ENCODE results near the gene SLC22A3.
"Not testable (repeated sequence)": the region's sequence is repeated elsewhere in the genome, so short reads cannot be mapped to it uniquely, and the experiment has no call there.

The SLC22A3 gene

DNA sequence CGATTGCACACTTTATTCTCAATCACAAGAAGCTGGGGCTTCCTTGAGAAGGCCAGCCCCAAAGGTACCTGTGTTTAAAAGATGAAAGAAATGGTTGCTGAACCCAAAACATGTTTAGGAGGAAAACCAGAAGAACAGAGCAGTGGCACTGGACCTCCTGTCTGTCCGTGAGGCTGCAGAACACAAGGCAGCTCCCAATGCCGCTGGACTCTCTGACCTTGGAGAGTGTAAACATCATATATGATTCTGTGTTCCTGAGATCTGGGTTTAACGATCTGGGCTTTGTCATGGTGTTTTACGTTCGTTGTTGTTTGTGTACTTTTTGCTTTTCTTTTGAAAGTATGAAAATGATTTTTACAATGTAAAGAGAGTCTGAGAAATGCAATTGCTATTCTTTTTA, 106.1 kb downstream of the SLC22A3 start:
- DNase-seq = no peak

DNA sequence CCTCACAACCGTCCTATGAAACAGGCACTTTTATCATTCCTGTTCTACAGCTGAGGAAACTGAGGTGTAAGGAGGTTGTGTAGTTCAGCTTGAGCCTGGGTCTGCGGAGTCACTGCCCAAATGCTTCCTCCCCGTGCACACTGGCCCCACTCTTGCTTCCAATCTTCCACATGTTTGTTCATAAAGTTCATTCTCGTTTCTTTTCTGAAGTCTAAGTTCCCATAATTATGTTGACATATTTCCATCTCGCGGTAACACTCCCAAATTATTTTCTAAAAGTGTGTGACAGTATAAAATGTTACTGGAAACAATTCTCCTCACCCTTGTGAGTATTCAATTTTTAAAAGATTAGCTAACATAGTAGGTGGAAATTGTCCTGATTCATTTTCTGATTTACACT, 106.9 kb downstream of the SLC22A3 start:
- DNase-seq = no peak

DNA sequence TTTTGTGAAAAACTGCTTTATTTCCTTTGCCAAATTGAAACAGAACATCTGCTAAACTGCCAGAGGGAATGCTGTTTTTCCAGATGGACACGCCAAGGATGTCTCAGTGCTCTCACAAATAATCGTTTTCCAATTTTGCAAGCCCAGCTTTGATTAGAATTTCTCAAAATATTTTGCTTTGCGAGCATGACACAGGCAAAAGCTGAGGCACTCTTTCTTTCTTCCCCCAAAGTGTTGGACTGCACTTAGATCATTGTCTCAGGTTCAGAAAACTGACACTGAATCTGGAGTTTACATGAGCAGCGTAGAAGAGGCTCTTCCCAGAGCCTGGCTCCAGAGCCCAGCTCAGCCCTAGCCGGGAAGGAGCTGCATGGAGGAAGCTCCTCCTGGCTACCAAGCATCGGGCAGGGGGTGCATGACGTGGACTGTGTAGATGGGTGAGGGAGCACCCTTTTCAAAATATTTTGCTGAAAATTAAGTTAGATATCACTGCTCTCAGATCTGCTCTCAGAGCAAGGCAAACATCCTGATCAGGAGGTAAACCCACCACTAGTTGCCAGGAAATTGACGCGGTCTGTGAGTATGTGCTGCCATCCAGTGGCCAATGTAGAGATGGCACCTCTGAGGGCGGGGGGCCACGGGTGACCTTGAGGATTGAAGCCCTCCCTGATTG, 107.5 kb downstream of the SLC22A3 start:
- peak; percentile 70 for DNase-seq

DNA sequence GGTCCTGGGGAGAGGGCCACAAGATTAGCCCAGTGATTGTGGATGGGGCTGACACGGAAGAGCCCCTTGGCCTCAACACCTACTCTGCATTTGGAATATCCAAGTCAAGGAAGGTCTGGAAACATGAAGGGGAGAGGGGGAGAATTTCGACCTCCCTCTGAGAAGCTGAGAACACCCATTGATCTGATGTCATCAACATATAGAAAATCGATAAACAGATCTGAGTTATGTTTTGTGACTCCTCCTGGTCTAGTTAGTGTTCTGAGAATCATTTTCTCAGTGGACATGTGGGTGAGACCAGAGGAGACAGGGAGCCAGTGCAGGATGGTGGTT, 108.0 kb downstream of the SLC22A3 start:
- no peak for DNase-seq

DNA sequence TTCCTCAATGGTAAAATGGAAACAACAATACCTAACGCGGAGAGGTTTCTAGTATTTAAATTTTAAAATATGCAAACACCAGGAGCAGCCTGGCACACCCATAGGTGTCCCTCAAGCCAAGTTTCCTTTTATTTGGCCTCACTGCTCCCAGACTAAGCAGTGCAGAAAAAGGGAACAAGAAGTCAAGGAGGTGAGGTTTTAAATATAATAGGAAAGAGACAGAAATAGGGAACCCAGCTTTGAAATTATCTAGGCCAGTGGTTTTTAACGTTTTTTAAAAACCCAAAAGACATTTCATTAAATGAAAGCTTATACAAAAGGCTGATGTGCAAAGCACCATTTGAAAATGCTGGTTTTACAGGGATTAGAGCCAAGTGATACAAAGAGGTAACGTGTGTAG, 109.6 kb downstream of the SLC22A3 start:
- no peak for DNase-seq

DNA sequence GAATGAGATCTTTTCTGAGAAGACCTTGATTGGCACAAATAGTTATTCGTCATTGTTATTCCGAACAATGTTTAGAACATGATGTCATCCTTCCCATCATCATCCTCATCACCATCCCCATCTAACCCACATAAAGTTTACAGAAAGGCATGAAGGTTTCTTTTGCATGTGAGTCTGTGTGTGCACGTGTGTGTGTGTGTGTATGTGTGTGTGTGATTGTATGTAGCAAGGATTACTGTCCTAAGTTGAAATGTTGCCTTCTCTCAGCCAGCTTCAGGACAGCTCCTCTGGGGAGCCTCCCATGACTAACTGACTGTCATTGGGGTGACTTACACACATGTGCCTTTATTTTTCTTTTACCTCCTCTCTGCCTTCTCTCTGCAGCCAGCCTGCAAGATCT, 113.5 kb downstream of the SLC22A3 start:
- DNase-seq = peak; percentile 18

DNA sequence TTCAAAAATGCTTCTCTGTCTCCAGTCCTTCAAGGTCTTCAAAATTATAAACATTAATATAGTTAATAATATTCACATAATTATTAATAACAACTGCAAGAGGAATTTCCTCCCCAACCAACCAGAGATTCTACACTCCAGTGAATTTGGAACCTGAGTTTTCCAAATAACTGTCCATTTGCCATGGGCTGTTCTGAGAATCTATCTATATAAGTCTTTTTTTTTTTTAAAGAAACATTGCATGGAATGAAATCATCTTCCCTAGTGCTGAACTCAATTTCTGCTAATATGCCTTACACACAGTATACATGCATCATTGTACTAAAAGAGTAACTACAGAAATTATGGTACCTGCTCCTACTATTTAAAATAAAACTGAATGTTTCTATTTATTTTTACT, 113.9 kb downstream of the SLC22A3 start:
- DNase-seq = no peak

DNA sequence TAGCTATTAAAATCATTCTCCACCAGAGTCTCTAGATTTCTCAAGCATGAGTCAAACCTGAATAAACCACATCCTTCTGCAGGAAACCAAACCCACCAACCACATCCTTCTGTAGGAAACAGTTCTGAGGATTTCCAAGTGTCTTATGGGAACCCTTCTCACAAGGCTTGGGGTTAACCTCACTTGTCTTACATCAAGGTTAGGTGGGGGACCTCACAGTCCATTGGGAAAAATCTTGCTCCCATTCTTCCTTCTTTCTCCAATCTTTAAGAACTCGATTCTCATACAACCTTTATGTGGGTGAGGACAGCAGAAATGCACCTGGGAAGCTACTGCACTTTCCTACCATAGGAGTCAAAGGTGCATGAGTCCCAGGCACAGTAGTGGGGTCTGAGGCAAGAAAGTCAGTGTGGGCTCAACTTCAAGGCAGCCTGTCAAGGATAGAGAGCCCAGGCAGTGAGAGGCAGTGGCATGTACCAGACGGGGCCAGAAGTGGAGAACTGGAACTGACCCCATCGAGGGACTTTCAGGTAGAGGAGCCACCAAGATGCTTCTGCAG, 114.5 kb downstream of the SLC22A3 start:
- peak; percentile 57 for DNase-seq

DNA sequence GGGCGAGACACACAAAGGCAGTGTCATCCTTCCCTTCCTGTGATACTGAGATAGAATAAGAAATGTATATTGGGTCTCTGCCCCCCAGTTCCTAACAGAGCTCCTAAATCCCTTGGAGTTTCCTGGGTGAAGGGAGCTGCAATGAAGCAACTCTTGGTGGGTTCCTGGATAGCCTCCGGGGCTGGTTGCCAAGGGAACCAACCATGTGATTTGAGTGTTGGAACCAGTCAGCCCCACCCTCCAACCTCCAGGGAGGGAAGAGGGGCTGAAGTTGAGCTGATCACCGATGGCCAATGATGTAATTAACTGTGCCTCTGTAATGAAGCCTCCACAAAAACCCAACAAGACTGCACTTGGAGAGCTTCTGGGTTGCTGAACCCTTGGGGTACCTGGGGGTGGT, 116.6 kb downstream of the SLC22A3 start:
- DNase-seq = no peak

DNA sequence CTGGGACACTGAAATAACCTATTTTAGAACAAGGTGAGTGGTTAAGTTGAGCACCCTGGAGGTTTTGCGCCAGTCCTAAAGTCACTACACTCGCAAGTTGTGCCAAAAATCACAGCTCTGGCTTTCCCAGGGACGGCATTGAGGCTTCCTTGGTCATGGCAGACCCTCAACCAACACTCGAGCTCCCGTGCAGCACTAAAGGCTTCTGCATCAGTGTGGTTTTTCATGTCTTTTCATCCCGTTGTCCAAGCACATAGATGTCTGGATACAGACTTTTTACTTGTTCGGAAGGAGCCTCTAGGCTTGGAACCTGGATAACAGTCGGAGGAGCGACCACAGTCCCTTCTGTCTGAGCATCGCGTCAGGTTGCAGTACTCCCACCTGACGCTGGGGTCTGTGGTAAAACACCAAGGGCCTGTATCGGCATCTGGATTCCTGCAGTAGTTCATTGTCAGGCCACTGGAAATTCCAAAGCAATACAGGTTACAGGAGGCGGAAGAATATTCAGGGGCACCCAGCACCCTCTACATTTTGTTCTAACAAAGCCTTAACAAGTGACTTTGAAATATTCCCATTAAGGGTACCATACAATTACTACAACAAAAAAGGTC, 119.2 kb downstream of the SLC22A3 start:
- DNase-seq = not testable (repeated sequence)

DNA sequence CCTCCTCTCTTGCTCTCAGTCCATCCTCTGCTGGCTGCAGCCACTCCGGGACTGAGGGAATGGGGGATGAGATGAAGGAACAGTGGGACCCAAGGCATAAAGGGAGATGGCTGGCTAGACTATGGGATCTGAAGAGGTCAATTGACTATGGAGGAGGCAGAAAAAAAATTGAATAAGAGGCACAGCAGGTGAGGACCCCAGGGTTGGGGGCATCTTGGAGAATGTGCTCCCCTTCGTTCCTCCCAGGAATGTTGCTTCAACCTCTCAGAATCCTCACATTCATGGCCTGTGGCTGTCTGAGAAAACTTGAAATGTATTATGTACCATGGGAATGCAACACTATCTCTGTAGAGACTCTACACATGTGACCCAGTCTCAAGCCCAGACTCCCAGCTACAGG, 121.0 kb downstream of the SLC22A3 start:
- no peak for DNase-seq

DNA sequence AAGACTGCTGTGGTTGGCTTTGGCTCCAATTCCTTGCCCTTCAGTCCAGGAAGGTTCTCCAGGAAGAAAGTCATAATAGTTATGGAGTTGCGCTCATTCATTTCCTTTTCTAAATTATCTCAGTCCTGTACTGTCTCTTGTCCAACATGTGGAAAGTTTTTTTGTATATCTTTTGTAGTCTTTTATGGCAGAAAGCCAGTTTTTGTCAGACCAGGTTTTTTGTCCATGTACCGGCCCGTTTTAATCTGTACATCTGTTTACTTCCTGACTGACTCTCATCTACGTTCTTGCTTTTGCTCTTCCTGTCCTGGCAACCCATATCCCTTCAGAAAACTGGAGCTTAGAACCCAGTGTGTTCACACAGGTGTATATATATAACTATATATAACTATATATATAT, 127.9 kb downstream of the SLC22A3 start:
- DNase-seq = not testable (repeated sequence)

DNA sequence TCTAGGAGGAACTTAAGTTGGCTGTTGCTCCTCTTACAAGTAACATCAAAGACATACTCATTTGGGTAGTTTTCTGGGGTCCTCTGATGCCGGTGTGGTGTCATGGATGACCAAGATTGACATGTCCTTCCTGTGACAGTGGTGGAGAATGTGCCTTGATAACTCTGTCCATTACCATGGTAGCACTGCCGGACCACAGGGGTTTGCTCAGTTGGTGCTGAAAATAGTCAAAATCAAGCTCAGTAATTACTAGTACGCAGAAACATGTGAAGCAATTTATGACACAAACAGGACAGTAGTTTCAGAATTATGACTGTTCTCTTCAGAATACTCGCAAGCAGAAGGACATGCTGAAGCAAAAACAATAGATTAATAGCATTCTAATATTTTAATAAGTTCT, 128.9 kb downstream of the SLC22A3 start:
- not testable (repeated sequence) for DNase-seq

DNA sequence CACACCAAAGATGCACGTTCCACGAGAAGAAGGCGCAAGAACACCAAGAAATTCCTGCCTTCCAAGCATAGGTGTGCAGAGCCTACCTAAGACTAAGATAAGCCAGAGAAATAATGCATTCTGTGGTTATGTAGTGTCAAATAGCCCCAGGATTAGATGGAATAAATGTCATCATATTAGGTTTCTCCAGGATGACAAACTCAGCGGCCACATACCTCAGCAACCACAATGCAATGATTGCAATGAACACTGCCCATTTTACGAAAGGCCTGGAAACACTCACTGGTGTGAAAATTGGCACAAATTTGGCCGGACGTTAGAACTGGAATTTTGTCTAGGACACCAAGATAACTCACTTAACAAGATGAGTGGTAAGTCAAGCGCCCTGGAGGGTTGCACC, 129.7 kb downstream of the SLC22A3 start:
- no peak for DNase-seq

DNA sequence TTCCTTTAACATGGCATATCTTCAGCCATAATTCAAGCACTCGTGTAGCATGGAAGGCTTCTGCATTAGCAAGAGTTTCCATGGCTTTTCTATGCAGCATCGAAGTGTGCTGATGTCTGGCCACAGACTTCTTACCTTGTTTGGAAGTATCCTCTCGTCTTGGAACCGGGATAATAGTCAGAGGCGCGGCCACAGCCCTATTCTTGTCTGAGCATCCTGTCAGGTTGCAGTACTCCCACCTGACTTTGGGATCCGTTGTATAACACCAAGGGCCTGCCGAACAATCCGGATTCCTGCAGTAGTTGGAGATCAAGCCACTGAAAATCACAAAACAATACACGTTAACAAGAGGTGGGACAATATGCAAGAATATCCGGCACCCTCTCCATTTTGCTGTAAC, 138.9 kb downstream of the SLC22A3 start:
- DNase-seq = no peak

DNA sequence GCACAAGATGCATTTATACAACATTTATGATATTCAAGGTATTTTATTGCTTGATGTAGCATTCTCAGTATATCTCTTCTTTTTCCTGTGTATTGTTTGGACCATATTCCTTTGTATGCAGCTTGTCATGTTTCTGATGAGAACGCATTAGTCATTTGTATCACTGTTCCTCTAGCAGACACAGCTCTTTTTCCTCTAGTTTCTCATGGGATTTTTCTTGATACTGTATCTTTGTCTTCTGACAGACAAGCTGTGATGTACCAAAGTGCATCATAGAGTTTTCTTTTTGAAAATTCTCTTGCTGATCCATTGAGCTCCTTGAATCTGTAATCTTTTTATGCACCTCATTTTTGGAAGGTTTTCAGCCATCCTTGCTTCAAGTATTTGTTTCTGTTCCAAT, 140.9 kb downstream of the SLC22A3 start:
- no peak for DNase-seq

DNA sequence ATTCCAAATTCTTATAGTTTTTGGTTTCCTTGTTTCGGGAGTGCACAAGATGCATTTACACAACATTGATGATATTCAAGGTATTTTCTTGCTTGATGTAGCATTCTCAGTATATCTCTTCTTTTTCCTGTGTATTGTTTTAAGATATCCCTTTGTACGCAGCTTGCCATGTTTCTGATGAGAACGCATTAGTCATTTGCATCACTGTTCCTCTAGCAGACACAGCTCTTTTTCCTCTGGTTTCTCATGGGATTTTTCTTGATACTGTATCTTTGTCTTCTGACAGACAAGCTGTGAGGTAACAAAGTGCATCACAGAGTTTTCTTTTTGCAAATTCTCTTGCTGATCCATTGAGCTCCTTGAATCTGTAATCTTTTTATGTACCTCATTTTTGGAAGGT, 146.4 kb downstream of the SLC22A3 start:
- DNase-seq = no peak

DNA sequence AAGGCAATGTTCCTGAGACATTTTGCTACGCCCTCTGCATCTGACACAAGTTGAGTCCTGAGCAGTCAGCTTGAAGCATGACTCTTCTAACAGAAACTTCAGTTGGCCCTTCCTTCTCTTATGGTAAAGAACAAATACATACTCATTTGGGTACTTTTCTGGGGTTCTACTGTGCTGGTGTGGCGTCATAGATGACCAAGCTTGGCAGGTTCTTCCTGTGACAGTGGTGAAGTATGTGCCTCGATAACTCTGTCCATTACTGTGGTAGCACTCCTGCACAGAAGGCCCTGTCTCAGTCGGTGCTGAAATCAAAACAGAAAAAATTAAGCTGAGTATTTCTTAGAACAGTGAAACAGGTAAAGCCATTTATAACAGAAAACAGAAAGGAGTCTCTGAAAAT, 152.5 kb downstream of the SLC22A3 start:
- DNase-seq = no peak

All from CD4-positive, alpha-beta T cell treated with Interleukin-6 for 4 hours (primary cell).